IPS-NIHi11 (cell line): Measurements from ENCODE around the gene RBP2.
A peak's percentile ranks its signal among the peaks of the same experiment; 100 is the strongest.

Experiments
- DNase-seq: peaks from one replicate; pipeline ENCODE4 v3.0.0; 2012; ENCODE audit warnings: mixed read lengths, low spot score

Gene RBP2

DNA sequence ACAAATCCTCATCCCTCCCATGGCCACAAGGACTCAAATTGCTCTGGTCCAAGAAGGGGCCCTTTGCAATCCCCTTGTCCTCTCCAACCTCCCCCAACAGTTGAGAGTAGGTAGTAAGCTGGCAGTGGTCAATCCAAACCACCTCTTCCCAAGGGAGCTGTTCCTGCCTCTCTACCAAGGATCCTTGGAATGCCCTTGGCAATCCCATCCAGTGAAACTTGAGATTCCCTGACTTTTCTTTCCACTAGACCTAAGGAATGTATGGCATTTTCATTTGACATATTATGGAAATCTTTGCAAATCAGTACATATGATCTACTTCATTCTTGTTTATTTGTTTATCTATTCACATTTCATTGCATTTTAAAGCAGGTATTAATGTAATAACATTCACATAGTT lies 4.8 kb upstream of the RBP2 start:
- peak; percentile 35 for DNase-seq

DNA sequence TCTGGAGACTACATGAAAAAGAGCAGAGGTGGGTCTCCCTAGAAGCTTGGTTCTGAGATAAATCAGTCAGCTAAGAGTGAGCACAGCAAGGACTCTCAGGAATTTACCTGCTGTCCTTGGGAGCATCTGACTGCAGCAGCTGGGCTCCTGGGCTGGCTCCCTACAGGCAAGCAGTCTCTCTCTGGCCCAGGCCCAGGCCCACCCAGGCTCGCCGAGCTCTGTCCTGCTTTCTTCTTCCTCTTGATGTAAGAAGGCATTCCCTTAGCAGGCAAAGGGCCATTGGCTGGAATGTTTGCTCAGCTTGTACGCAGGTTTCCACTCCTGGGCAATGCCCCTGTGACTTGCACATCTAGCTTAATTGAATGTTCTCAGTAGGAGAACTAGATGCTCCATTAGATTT lies 4.3 kb upstream of the RBP2 start:
- DNase-seq, result no peak

DNA sequence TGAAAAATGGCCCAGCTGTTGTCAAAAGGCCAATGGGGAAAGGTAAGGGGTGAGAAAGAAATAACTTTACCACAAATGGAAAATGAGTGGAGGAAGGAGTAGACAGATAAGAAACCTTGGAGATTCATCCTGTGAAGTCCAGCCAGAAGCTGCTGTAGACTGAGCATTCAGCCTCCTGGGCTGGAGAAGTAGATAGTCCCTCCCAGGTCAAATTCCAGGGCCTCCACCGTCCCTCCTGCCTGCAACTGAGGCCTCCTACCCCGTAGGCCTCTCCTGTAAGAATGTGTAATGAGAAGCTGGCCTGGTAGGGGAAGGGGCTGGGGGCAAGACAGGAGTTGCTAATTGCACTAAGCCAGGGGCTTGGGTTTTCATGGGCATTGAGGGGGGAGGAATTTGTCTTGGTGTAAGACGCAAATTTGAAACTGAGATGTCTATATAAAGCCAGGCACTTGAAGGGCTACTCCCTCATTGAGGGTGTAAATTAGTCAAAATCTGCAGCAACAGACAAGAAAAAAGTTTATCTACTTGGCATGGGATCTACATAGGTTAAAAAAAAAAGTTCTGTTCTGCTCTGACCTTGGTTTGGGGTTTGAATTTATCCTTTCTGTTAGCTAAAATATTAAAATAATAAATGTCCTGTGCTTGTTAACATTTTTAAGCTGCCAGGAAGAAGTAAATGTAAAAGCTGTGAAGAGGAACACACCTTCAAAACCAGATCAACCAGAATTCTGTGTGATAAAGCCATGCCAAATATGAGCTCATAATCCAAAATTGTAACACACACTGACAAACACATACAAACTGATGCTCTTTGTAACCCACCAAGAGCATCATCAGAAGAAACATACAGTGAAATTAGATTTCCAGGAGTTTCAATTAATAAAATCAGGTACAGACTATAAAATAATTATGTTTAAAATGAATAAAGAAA lies 1.7 kb upstream of the RBP2 start:
- no peak for DNase-seq

DNA sequence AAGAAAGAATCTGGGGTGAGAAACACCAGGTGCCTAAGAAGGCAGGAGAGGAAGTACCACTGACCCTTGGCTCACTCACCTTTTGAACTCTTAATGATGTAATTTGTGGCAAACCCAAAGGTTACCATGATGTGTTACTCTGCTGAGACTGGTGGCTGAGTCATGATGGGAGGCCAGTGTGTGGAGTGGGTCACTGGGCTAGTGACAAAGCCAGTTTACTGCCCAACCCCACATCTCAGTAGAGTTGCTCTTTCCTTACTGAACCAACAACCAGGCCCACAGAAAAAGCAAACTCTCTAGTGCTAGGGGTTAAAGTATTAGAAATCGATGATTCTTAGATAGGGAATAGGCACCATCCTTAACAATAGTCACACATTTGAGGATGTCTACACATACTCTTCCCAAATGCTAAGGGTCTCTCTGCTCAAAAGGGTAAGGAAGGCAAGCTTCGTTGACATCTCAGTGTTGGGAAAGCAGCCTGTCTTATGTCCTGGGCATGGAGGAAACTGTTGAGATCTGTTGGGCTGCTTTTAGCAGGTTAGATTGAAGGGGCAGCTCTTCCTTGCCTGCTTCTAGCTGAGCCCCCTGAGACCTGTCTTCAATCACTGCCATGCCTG lies 3.1 kb downstream of the RBP2 start:
- no peak for DNase-seq

DNA sequence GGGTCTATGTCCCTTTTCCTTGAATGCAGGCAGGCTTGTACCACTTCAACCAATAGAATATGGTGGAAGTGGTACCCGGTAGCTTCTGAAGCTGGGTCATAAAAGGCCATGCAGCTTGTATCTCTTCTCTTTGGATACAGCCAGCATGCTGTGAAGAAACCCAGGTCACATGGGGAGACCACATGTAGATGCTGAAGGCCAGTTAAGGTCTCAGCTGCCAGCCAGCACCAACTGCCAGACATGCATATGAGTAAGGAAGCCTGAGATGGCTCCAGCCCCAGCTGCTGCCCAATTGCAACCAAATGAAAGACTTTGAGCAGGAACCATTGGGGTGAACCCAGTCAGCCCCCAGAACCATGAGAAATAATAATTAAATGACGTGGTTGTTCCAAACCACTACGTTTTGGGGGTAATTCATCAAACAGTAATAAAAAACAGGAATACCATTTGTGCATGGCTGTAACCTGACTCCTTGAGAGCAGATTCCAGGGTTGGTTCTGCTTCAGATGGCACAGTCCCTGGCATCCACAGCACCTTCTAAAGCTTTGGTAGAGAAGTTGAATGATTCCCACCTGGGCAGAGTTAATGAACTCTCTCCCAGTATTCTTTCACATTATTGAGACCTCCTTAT lies 3.8 kb downstream of the RBP2 start:
- DNase-seq, result no peak

DNA sequence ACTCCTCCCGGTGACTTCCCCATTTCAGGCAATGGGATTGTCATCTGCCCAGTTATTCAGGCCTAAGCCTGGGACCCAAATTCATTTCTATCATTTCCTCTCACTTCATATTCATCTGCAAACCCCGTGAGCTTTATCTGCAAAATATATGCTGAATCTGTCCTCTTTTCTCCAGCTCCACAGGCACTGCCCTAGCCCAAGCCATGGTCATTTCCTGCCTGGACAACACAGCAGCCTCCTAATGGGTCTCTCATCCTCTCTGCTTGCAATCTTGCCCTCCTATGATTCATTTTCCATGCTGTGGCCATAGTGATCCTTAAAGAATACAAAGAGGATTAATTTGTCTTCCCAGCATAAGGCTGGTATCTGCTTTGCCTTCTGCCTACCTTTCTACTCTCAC lies 6.1 kb downstream of the RBP2 start:
- no peak for DNase-seq

DNA sequence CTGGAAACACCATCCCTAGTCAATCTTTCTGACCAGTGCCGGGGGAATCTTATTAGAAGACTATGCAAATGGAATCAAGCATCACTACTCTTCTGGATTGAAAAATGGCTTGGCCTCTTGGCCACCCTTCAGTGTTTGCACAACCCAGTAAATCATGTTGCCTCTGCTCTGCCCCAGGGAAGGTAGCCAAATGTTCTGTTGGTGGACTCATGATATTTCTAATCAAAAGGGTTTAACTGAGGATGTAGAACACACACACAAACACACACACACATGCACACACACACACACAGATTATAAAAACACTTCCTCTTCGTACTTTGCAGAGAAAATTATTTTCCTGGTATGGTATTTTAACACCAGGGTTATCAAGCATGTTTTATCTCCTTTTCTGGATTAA lies 7.9 kb downstream of the RBP2 start:
- no peak for DNase-seq

DNA sequence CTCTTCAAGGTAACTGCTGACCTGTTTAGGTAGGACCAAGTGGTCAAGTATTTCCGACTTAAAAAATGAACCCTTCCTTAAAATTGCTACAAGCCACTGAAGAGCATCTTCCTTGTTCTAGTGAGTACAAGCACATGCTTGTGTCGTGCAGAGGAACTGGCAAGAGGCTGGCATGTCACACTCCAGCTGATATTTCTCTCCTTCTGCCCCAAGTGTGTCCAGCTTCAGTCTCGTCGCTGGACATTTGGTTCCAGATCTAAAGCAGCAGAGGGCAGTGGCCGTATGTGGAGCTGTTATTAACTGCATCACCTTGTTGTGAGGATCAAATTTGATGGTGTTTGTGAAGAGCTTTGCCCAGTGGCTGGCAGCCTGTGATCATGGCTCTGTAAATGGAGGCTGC lies 10.0 kb downstream of the RBP2 start:
- no peak for DNase-seq

DNA sequence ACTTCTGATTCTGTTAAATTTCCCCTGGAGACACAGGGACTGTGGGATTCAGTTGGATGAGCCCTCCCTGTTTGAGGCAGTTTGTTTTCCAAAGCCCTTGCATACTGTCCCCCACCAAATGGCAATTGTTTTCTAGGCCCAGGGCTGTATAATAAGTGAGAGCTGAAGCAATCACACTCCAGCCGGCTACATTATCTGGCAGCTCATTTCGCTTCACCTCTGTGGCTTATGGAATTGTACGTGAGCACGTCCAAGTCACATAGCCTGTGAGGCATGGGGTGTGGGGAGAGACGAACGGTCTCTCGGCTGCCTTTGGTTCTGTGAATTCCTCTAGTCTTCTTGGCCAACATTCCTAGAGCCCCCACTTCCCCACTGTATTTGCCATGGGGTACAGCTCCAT lies 10.7 kb downstream of the RBP2 start:
- no peak for DNase-seq

DNA sequence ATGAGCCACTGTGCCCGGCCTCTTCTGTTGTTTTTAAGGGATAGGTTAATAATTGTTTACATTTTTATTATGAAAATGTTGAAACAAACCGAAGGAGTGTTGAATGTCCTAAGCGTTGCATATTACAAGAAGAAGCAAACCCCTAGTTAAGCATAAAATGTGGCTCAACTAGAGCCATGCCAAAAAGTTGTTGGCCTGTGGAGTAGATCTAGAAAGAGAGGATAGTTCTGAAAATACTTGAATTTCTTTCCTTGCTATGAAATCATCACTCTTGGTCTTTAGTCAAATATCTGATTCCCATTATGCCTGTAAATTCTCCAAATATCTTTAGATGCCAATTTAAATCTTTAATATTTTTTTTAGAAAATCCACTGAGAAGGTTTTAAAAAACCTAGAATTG lies 12.8 kb downstream of the RBP2 start:
- DNase-seq, result no peak

DNA sequence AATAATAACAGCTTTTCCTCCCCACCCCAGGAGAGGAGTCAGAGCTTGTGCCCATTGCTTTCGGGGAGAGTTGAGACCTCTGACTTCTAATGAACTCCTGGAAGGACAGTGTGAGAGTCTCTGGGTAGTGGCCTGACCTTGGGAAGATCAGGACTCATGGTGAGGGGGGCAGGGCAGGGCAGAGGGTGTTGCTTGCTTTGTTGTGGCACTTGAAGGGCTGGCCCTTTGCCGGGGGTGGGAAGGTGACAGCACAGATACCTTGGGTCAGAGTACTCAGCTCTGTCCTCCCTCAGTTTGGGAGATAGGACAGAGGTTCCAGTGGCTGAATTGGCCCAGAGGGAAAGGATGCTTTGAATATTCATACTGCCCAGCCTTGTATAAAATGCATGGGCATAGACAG lies 15.8 kb downstream of the RBP2 start:
- DNase-seq, result no peak

DNA sequence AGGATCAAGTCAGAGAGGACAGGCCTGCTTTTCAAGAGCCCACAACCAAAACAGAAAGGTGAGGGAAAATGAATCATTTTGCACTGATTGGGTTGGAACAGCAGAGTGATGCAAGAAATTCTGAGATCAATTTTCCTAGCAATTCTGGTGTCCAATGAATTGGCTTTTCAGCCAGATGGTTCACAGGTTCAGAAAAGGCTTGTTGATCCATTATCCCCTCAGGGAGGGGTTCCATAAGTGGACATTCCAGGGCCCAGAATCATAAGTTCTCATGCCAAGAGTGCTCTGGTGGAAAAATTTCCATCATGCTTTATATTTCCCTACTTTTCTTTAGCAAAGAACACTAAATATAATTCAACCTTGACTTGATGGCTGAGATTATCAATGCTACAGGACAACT lies 16.2 kb downstream of the RBP2 start:
- no peak for DNase-seq

DNA sequence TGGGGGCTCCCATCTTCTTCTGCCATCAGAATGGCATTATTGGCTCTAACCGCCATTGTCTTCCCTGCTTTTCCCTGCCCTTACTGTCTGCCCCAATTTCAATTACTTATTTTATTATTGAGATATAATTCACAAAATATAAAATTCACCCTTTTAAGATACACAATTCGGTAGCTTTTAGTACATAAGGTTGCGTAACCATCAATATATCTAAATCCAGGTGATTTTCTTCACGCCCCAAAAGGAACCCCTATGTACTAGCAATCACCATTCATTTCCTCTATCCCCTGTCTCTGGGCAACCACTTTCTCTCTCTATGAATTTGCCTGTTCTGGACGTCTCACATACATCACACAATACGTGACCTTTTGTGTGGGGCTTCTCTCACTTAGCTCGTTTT lies 18.0 kb downstream of the RBP2 start:
- no peak for DNase-seq

DNA sequence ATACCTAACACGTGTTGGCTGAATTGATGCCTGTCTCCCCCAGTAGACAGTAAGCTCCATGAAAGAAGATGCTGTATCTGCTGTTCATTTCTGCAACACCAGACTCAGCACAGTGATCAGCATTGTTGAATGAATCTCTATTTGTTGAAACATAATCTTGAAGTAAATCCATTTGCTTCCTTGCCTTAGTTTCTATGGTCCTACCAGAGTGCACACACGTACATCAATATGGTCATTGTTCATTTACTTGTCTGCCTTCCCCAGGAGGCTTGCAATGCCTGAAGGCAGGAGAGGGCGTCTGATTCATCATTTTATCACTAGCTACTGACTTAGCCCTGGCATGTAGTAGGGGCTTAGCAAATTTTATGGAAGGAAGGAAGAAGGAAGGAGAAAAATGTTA lies 19.2 kb downstream of the RBP2 start:
- no peak for DNase-seq

DNA sequence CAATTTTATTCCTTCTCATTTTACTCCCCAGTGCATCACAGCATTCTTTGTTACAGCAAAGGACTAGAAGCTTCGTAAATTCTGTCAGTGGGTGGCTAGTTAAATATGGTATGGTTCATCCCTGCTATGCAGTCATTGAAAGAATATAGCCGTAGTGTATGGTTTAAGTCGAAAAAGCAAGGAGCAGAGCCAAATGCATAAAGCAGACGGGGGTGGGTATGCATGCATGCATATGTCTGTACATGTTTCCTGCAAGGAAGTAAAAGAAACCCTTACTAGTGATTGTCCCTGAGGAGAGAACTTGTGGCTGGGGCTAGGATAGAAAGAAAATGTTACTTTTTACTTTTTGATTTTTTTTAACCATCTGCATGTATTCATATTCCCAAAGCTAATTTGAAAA lies 19.9 kb downstream of the RBP2 start:
- DNase-seq, result no peak

DNA sequence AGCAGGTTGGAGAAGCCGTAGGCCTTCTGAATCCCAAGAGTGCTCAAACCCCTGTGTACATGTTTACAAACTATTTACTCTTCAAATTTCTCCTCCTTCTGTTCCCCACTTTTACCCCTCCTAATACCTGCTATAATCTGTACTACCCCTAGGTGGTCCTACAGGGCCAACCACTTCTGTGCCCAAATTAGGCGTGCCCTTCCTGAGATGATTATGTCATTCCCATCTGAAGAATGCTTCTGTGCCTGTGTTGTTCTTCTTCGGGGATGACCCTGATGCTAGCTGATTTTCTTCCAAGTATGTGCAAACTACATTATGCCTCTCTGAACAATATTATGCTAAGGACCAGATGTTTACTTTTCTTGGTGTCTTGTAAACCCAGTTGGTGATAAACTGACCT lies 20.5 kb downstream of the RBP2 start:
- DNase-seq, result peak; percentile 51

DNA sequence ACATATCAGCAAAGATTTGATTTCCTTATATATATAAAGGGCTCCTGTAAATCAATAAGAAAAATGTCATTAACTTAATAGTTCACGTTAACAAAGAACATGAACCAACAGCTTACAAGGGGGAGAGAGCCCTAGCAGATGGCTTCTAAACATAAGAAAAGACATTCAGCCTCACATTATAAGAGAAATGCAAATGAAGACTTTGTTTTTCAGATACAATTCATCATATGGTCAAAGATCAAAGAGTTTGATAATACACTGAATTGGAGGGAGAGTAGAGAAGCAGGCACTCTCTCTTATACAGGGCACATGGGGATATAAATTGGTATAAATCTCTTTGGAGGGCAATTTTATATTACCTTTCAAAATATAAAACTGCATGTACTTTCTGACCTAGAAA lies 21.1 kb downstream of the RBP2 start:
- DNase-seq, result no peak

DNA sequence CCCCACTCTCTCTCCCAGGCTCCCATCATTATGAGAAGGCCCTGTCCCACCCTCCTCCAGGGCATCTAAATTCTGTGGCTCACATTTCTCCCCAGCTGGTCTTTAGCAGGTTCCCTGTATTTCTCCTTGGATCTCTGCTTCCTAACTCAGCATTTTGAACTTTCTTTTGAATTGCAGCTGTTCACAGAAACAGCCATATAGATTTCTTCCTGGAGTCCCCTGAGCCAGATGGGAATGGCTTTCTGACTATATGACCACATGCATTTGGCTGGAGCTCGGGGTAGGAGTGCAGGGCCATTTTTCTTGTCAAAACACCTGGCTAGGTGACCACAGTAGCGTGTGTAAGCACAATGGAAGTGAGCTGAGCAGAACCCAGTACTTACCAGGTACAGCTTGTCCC lies 22.0 kb downstream of the RBP2 start:
- no peak for DNase-seq

DNA sequence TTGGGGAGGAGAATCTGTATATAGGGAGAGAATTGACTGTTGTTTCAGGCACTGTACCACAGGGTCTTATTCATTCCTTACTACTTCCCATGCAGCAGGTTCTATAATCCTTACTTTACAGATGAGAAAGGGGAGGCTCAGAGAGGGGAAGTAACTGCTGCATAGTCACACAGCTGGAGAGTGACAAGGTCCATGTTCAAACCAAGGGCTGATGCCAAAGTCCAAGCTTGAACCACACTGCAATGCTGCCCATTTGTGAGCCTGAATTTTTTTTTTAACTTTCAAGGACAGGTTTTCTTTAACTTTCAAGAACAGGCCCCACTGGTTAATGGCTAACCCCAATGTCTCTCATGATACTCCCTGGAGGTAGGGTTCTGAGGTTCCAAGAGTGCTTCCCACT lies 26.2 kb downstream of the RBP2 start:
- no peak for DNase-seq

DNA sequence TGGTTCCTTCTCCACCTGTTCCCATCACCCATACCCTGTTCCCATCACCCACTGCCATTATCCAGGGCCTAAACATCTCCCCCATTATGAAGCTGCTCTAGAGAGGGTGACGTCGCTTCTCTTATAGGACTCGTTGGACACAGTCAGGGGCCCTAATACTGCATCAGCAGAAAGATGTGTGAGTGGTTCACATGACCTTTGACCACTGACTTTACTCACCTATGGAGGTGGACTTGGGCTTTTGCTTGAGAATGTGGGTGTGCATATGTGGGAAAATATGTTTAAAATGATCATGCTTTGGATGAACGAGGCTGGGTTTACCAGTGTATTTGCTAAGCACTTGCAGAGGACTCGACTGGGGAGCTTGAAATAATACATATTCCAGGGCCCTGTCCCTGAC lies 26.8 kb downstream of the RBP2 start:
- DNase-seq, result no peak

DNA sequence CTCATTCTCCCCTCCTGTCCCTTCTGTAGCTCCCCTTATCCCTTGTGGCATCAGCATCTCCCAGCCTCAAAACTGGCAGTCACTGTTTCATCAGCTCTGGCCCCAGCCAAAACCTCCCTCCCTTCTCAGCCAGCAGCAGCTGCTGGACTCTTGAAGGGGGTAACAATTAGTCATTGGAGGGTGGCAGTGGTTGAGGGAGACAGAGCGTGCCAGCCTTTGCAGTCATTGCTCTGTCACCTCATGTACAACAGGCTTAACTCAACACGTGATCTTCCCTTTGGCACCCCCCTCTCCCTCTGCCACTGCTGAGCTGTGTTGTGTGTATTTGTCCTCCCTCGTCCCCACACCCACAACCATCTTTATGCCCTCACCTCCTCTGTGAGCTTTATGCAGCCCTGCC lies 28.2 kb downstream of the RBP2 start:
- DNase-seq, result no peak

DNA sequence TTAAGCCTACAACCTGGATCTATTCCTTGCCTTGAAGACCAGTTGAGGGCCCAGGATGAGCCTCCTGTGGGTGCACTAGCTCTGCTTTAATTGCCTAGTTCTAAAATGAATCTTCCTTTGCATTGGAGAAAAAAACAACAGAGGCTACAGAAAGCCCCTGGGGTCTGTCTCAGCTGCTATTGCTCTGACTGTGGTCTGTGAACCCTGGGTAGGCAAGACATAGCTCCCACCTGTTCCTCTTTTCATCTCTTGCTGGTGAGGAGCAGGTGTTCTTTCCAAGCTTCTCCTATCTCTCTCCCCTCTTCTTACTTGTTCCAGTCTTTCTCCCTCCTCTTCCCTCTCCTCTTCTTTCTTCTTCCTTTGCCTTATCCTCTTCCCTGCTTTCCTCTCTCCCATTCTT lies 28.8 kb downstream of the RBP2 start:
- no peak for DNase-seq

DNA sequence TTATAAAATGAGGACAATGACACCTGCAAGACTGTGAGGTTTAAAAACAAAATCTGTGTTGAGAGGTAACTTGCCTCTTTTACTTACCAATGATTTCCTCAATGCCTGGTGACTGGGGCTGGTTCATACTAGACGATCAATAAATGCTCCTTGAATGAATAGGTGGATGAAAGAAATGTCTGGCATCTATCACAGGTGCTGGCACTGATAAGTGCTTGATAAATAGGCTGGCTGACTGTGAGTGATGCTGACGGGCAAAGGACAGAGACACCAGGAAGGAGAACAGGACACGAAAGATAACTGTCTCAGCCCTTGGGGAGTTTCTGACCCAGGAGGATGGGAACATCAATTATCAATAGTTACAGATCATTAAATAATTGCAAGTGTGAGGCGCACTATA lies 31.9 kb downstream of the RBP2 start:
- DNase-seq, result no peak
